ENCODE results near the gene TTC27.

DNA sequence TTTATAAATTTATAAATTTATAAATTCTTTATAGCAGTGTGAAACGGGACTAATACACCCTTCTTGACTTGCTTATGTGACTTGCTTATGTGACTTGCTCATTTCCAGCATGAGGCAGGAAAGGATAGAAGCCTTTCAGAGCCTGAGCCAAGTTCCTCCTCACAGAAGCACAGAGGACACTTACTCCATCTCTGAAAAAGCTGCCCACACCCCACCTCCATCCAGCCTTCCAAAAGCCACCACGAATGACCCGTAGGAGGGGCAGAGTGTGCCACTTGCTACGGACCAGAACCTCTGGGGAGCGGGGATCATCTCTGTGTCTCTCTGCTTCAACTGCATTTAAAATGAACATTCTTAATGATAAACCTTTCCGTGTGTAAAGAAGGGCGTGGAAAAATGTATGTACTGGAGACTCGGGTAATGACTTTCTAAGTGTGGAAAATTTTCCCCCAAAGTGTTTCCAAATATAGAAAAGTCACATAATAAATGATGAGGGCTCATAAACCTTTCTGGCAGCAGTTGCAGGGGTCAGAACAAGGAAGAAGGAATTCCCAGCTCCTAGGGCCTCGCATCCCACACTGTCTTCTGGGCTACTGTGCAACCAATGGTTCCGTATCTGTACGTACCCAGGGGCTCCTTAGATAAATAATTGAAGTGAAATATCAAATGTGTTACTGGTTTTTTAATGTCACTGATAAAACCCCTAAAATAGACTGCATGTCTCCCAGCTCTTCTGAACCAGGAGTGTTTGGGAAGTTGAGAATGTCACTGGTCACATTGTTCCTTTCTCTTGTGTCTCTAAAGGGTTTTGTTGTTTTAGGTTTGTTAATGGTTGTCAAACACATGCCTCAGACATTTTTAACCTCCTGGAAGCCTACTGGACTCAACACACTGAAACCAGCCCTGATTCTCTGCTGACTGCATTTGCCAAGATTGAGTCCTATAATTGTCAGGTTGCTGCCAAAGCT, 214.4 kb downstream of the TTC27 start:
- TF ChIP-seq YY1 (IDR thresholded peaks at IDR 0.05; ENCODE audit: insufficient read depth, insufficient read length) (no peak), ZNF274 (IDR thresholded peaks at IDR 0.05; ENCODE audit: low read depth, low read length) (no peak), SUZ12 (IDR thresholded peaks at IDR 0.05; ENCODE audit: extremely low read depth, insufficient read depth, insufficient read length) (no peak)

Data from NT2/D1 (cell line).